Measurements from ENCODE around the gene SPAST. TPM values are rescaled to one million over a fixed set of nuclear protein-coding genes. Genes with fewer than 3 reads are reported as not detected.
"Not testable (repeated sequence)": the region's sequence is repeated elsewhere in the genome, so short reads cannot be mapped to it uniquely, and the experiment has no call there.

The SPAST gene
- total and polyA plus RNA-seq, 2 donors from 2014 or later, result 3.8 to 13.6 TPM

- no peak for FAIRE-seq
Observed at GRCh38 chr2:32039447-32040219, 23.7 kb upstream of the SPAST start, which contains the start of gene DPY30. Gene DPY30, minus strand, starts transcription at chr2:32039805. Its CDS starts 349 bp downstream, at chr2:32039456.

GRCh38 chr2:32043561-32043960 lies 19.8 kb upstream of the SPAST start:
- Histone ChIP-seq H3K4me1 (ENCODE audit: control insufficient read depth in 2 of 3, insufficient read depth in 2 of 3, low read depth in 1 of 3, low read length in 3 of 3) (no peaks in the 10 kb centered on the region), H3K27ac (ENCODE audit: low read depth in 2 of 2, low read length in 2 of 2) (no peak overlapping the region), H3K36me3 (ENCODE audit: control insufficient read depth in 2 of 3, insufficient read depth in 3 of 3, low read length in 3 of 3) (no peaks in the 10 kb centered on the region), H3K9me3 (ENCODE audit: control insufficient read depth in 2 of 3, insufficient read depth in 1 of 3, low read length in 3 of 3) (no peaks in the 10 kb centered on the region), H3K9ac (ENCODE audit: low read length in 3 of 3) (no peak overlapping the region), H3K4me3 (ENCODE audit: low read length in 3 of 3) (no peak overlapping the region), H3K27me3 (ENCODE audit: control insufficient read depth, insufficient read depth, low read length) (no peaks in the 10 kb centered on the region)
- DNase-seq (no peak), FAIRE-seq (no peak)
- intact Hi-C loops (cut with DNase I), result no loop called here
- no peak for TF ChIP-seq CTCF (IDR thresholded peaks at IDR 0.05; ENCODE audit: borderline replicate concordance, extremely low read depth, insufficient read depth)

More at GRCh38 chr2:32039447-32040219, 23.7 kb upstream of the SPAST start, which contains the start of gene DPY30:
- H3K4me1 ChIP-seq (ENCODE audit: control insufficient read depth in 2 of 3, insufficient read depth in 2 of 3, low read depth in 1 of 3, low read length in 3 of 3), result no peaks in the 10 kb centered on the region
- H3K9ac ChIP-seq (ENCODE audit: low read length in 3 of 3), result peak within 1 kb of the TSS; percentile 44 to 92 (median 87)
- peak within 1 kb of the TSS; percentile 59 to 89 for H3K27ac ChIP-seq (ENCODE audit: low read depth in 2 of 2, low read length in 2 of 2)
- no peaks in the 10 kb centered on the region for H3K36me3 ChIP-seq (ENCODE audit: control insufficient read depth in 2 of 3, insufficient read depth in 3 of 3, low read length in 3 of 3)
- H3K9me3 ChIP-seq (ENCODE audit: control insufficient read depth in 2 of 3, insufficient read depth in 1 of 3, low read length in 3 of 3), result no peaks in the 10 kb centered on the region
- DNase-seq, result peak; percentile 95 to 98 (median 97)
- peak; percentile 7 for TF ChIP-seq CTCF (IDR thresholded peaks at IDR 0.05; ENCODE audit: borderline replicate concordance, extremely low read depth, insufficient read depth)
- intact Hi-C loops (cut with DNase I), result no loop called here
- peak within 1 kb of the TSS; percentile 70 to 91 (median 82) for H3K4me3 ChIP-seq (ENCODE audit: low read length in 3 of 3)
- H3K27me3 ChIP-seq (ENCODE audit: control insufficient read depth, insufficient read depth, low read length), result no peaks in the 10 kb centered on the region

- intact Hi-C loops (cut with DNase I), result no loop called here
- FAIRE-seq, result no peak
Observed at GRCh38 chr2:32051836-32052439, 11.4 kb upstream of the SPAST start.

GRCh38 chr2:32054583-32054982 lies 8.8 kb upstream of the SPAST start:
- intact Hi-C loops (cut with DNase I); DNase-seq; H3K36me3 ChIP-seq (ENCODE audit: control insufficient read depth in 2 of 3, insufficient read depth in 3 of 3, low read length in 3 of 3); H3K4me3 ChIP-seq (ENCODE audit: low read length in 3 of 3); H3K27me3 ChIP-seq (ENCODE audit: control insufficient read depth, insufficient read depth, low read length); H3K4me1 ChIP-seq (ENCODE audit: control insufficient read depth in 2 of 3, insufficient read depth in 2 of 3, low read depth in 1 of 3, low read length in 3 of 3); FAIRE-seq; H3K9me3 ChIP-seq (ENCODE audit: control insufficient read depth in 2 of 3, insufficient read depth in 1 of 3, low read length in 3 of 3); H3K27ac ChIP-seq (ENCODE audit: low read depth in 2 of 2, low read length in 2 of 2); H3K9ac ChIP-seq (ENCODE audit: low read length in 3 of 3): not testable (repeated sequence)

More at GRCh38 chr2:32051836-32052439, 11.4 kb upstream of the SPAST start:
- no peak overlapping the region for H3K4me3 ChIP-seq (ENCODE audit: low read length in 3 of 3)
- TF ChIP-seq CTCF (IDR thresholded peaks at IDR 0.05; ENCODE audit: borderline replicate concordance, extremely low read depth, insufficient read depth), result no peak
- H3K9me3 ChIP-seq (ENCODE audit: control insufficient read depth in 2 of 3, insufficient read depth in 1 of 3, low read length in 3 of 3), result no peaks in the 10 kb centered on the region
- no peak overlapping the region for H3K9ac ChIP-seq (ENCODE audit: low read length in 3 of 3)
- H3K27ac ChIP-seq (ENCODE audit: low read depth in 2 of 2, low read length in 2 of 2), result no peak overlapping the region
- H3K36me3 ChIP-seq (ENCODE audit: control insufficient read depth in 2 of 3, insufficient read depth in 3 of 3, low read length in 3 of 3), result no peaks in the 10 kb centered on the region
- H3K27me3 ChIP-seq (ENCODE audit: control insufficient read depth, insufficient read depth, low read length), result no peaks in the 10 kb centered on the region
- H3K4me1 ChIP-seq (ENCODE audit: control insufficient read depth in 2 of 3, insufficient read depth in 2 of 3, low read depth in 1 of 3, low read length in 3 of 3), result no peaks in the 10 kb centered on the region
- DNase-seq, result peak in 1 of 5 donors; percentile 18

All from kidney (tissue), 14 donors.